WTC11 (cell line): ENCODE measurements around the gene LYSMD3. TPM values are rescaled to one million over a fixed set of nuclear protein-coding genes. Genes with fewer than 3 reads are reported as not detected.

Source experiments
- ATAC-seq: fragments of 200-7000 bp; cut with Tn5 transposase; 2 replicates; pipeline ENCODE4 v1.10.0; 2021; ENCODE audit warnings: mild to moderate bottlenecking, moderate library complexity
- CTCF ChIA-PET: fragments of 300-600 bp; sonication (Branson Sonifier 250); formaldehyde crosslinking; loops from one replicate; lab custom pipeline; 2021; ENCODE audit warnings: antibody characterized with exemption; lab: Charles Lee
- POLR2A ChIA-PET: fragments of 350-600 bp; sonication (Branson Sonifier 250); formaldehyde crosslinking; loops from one replicate; lab custom pipeline; 2021; ENCODE audit warnings: antibody characterized with exemption; lab: Charles Lee
- DNase-seq: peaks from one replicate; pipeline ENCODE4 v3.0.0; 2021; ENCODE audit warnings: low spot score
- H3K27ac Mint-ChIP-seq: 2 replicates; pipeline ENCODE4 v1.8.0; 2021; ENCODE audit warnings: mixed read lengths
- H3K27me3 Mint-ChIP-seq: 2 replicates; pipeline ENCODE4 v1.8.0; 2021; ENCODE audit warnings: low read depth, mild to moderate bottlenecking, moderate library complexity, mixed read lengths
- H3K36me3 Mint-ChIP-seq: 2 replicates; pipeline ENCODE4 v1.8.0; 2021; ENCODE audit warnings: mixed read lengths
- H3K4me1 Mint-ChIP-seq: 2 replicates; pipeline ENCODE4 v1.8.0; 2022; ENCODE audit warnings: mixed read lengths
- H3K4me3 Mint-ChIP-seq: 2 replicates; pipeline ENCODE4 v1.8.0; 2021; ENCODE audit warnings: mild to moderate bottlenecking, moderate library complexity, mixed read lengths
- H3K9me3 Mint-ChIP-seq: 2 replicates; pipeline ENCODE4 v1.8.0; 2021; ENCODE audit warnings: mixed read lengths
- ARID4B ChIP-seq: sonication (generic); formaldehyde crosslinking; IDR thresholded peaks from 2 replicates; pipeline ENCODE4 v1.8.0; 2023; ENCODE audit warnings: missing genetic modification reagents, mild to moderate bottlenecking, borderline replicate concordance
- CREM ChIP-seq: sonication (generic); formaldehyde crosslinking; IDR thresholded peaks from 2 replicates; pipeline ENCODE4 v1.8.1; 2022; ENCODE audit warnings: mild to moderate bottlenecking, missing genetic modification reagents, moderate library complexity
- E2F5 ChIP-seq: sonication (generic); formaldehyde crosslinking; IDR thresholded peaks from 2 replicates; pipeline ENCODE4 v1.8.1; 2022; ENCODE audit warnings: mild to moderate bottlenecking, moderate library complexity, missing genetic modification reagents
- ETV6 ChIP-seq: sonication (generic); formaldehyde crosslinking; IDR thresholded peaks from 2 replicates; pipeline ENCODE4 v1.8.1; 2022; ENCODE audit warnings: mild to moderate bottlenecking, missing genetic modification reagents
- FOXJ3 ChIP-seq: sonication (generic); formaldehyde crosslinking; IDR thresholded peaks from 2 replicates; pipeline ENCODE4 v1.9.0; 2021; ENCODE audit warnings: missing genetic modification reagents, mild to moderate bottlenecking, borderline replicate concordance
- FOXK1 ChIP-seq: sonication (generic); formaldehyde crosslinking; IDR thresholded peaks from 2 replicates; pipeline ENCODE4 v1.8.0; 2022; ENCODE audit warnings: mild to moderate bottlenecking, moderate library complexity, missing genetic modification reagents
- HMGA2 ChIP-seq: fragments of 250-450 bp; sonication (Bioruptor Pico); IDR thresholded peaks from 2 replicates; pipeline ENCODE4 v1.4.0; 2021; ENCODE audit warnings: mild to moderate bottlenecking, moderate library complexity
- JUN ChIP-seq: sonication (generic); formaldehyde crosslinking; IDR thresholded peaks from 2 replicates; pipeline ENCODE4 v1.8.0; 2023; ENCODE audit warnings: mild to moderate bottlenecking, missing genetic modification reagents
- NFATC4 ChIP-seq: fragments of 250-450 bp; sonication (Bioruptor Pico); IDR thresholded peaks from 2 replicates; pipeline ENCODE4 v1.9.0; 2021; ENCODE audit warnings: mild to moderate bottlenecking
- NR1H2 ChIP-seq: sonication (generic); formaldehyde crosslinking; IDR thresholded peaks from 2 replicates; pipeline ENCODE4 v1.9.0; 2021; ENCODE audit warnings: mild to moderate bottlenecking, moderate library complexity, missing genetic modification reagents
- NR2C2 ChIP-seq: sonication (generic); formaldehyde crosslinking; IDR thresholded peaks from 2 replicates; pipeline ENCODE4 v1.8.0; 2022; ENCODE audit warnings: mild to moderate bottlenecking, missing genetic modification reagents
- PRDM15 ChIP-seq: sonication (generic); formaldehyde crosslinking; IDR thresholded peaks from 2 replicates; pipeline ENCODE4 v1.8.0; 2022; ENCODE audit warnings: missing genetic modification reagents
- SOX15 ChIP-seq: fragments of 250-450 bp; sonication (Bioruptor Pico); IDR thresholded peaks from 2 replicates; pipeline ENCODE4 v1.9.0; 2021; ENCODE audit warnings: mild to moderate bottlenecking
- SP1 ChIP-seq: sonication (generic); formaldehyde crosslinking; conservative IDR thresholded peaks from 2 replicates; pipeline ENCODE4 v1.8.1; 2022; ENCODE audit warnings: missing genetic modification reagents
- USF1 ChIP-seq: sonication (generic); formaldehyde crosslinking; IDR thresholded peaks from 2 replicates; pipeline ENCODE4 v1.8.0; 2022; ENCODE audit warnings: mild to moderate bottlenecking, missing genetic modification reagents
- ZNF219 ChIP-seq: sonication (generic); formaldehyde crosslinking; IDR thresholded peaks from 2 replicates; pipeline ENCODE4 v1.8.0; 2023; ENCODE audit warnings: missing genetic modification reagents, mild to moderate bottlenecking, borderline replicate concordance
- ZNF263 ChIP-seq: sonication (generic); formaldehyde crosslinking; IDR thresholded peaks from 2 replicates; pipeline ENCODE4 v1.8.1; 2022; ENCODE audit warnings: low read depth, mild to moderate bottlenecking, moderate library complexity, missing genetic modification reagents
- total RNA-seq: library from RNA; stranded (reverse); gene quantifications from 3 replicates; pipeline ENCODE4 v1.2.3, GENCODE V29; 2021
- TF ChIP-seq, protein P1 (sequence below): sonication (generic); formaldehyde crosslinking; IDR thresholded peaks from 2 replicates; pipeline ENCODE4 v1.8.1; 2023; ENCODE audit warnings: mild to moderate bottlenecking, moderate library complexity, missing genetic modification reagents
- TF ChIP-seq, protein P2 (sequence below): fragments of 250-450 bp; sonication (Bioruptor Pico); IDR thresholded peaks from 2 replicates; pipeline ENCODE4 v1.8.0; 2021; ENCODE audit warnings: mild to moderate bottlenecking
- TF ChIP-seq, protein P3 (sequence below): sonication (generic); formaldehyde crosslinking; IDR thresholded peaks from 2 replicates; pipeline ENCODE4 v1.8.0; 2023; ENCODE audit warnings: mild to moderate bottlenecking, missing genetic modification reagents

LYSMD3 gene
- total RNA-seq, 1 experiment from 2014 or later, result 15.8 TPM

DNA sequence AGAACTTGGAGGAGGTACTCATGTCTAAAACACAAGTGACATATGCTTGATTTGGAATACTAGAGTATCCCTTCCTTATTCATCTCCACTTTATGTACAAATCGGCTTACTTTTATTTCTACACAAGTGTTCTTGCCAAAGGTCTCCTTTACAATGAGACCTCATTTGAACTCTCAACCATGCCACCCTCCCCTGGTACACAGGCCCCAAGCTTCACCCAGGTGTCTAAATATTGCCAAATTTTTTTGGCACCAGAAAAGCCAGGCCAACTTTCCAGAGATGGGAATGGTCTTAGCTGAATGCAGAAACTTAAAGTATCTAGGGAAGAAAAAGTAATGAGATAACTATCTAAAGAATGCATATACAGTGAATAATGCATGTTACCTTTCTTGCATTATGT, 18.9 kb downstream of the LYSMD3 start:
- no peak for TF ChIP-seq USF1 (CRISPR knock-in tag)
- no peak for TF ChIP-seq ZNF219 (CRISPR knock-in tag)
- TF ChIP-seq, protein P1, sequence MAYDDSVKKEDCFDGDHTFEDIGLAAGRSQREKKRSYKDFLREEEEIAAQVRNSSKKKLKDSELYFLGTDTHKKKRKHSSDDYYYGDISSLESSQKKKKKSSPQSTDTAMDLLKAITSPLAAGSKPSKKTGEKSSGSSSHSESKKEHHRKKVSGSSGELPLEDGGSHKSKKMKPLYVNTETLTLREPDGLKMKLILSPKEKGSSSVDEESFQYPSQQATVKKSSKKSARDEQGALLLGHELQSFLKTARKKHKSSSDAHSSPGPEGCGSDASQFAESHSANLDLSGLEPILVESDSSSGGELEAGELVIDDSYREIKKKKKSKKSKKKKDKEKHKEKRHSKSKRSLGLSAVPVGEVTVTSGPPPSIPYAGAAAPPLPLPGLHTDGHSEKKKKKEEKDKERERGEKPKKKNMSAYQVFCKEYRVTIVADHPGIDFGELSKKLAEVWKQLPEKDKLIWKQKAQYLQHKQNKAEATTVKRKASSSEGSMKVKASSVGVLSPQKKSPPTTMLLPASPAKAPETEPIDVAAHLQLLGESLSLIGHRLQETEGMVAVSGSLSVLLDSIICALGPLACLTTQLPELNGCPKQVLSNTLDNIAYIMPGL (CRISPR knock-in tag), result no peak
- TF ChIP-seq NFATC4, result no peak
- TF ChIP-seq CREM (CRISPR knock-in tag), result no peak
- no peak for TF ChIP-seq ETV6
- no peak for TF ChIP-seq PRDM15 (CRISPR knock-in tag)
- no peak for TF ChIP-seq SP1
- TF ChIP-seq JUN (CRISPR knock-in tag), result no peak
- TF ChIP-seq NR2C2 (CRISPR knock-in tag), result no peak
- TF ChIP-seq, protein P2, sequence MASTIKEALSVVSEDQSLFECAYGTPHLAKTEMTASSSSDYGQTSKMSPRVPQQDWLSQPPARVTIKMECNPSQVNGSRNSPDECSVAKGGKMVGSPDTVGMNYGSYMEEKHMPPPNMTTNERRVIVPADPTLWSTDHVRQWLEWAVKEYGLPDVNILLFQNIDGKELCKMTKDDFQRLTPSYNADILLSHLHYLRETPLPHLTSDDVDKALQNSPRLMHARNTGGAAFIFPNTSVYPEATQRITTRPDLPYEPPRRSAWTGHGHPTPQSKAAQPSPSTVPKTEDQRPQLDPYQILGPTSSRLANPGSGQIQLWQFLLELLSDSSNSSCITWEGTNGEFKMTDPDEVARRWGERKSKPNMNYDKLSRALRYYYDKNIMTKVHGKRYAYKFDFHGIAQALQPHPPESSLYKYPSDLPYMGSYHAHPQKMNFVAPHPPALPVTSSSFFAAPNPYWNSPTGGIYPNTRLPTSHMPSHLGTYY (CRISPR knock-in tag), result no peak
- TF ChIP-seq E2F5, result no peak
- ATAC-seq (no peak), DNase-seq (no peak)
- Mint-ChIP-seq H3K27me3 (no peaks in the 10 kb centered on the region), H3K4me3 (no peak overlapping the region), H3K36me3 (peaks cover 28% of the 10 kb centered on the region), H3K4me1 (no peaks in the 10 kb centered on the region), H3K27ac (no peak overlapping the region), H3K9me3 (no peaks in the 10 kb centered on the region)
- ChIA-PET CTCF (interaction anchor here (1.1 kb wide), 1 partner anchor 35 kb away, joined by 3 read pairs; no protein-coding TSS in a partner anchor), POLR2A (no interaction called here)

- ATAC-seq (no peak), DNase-seq (no peak)
- Mint-ChIP-seq H3K36me3 (peaks cover 21% of the 10 kb centered on the region), H3K4me1 (no peaks in the 10 kb centered on the region), H3K27me3 (no peaks in the 10 kb centered on the region), H3K4me3 (no peak overlapping the region), H3K27ac (no peak overlapping the region), H3K9me3 (no peaks in the 10 kb centered on the region)
- POLR2A ChIA-PET, result no interaction called here
- CTCF ChIA-PET, result no interaction called here
- TF ChIP-seq, protein P3, sequence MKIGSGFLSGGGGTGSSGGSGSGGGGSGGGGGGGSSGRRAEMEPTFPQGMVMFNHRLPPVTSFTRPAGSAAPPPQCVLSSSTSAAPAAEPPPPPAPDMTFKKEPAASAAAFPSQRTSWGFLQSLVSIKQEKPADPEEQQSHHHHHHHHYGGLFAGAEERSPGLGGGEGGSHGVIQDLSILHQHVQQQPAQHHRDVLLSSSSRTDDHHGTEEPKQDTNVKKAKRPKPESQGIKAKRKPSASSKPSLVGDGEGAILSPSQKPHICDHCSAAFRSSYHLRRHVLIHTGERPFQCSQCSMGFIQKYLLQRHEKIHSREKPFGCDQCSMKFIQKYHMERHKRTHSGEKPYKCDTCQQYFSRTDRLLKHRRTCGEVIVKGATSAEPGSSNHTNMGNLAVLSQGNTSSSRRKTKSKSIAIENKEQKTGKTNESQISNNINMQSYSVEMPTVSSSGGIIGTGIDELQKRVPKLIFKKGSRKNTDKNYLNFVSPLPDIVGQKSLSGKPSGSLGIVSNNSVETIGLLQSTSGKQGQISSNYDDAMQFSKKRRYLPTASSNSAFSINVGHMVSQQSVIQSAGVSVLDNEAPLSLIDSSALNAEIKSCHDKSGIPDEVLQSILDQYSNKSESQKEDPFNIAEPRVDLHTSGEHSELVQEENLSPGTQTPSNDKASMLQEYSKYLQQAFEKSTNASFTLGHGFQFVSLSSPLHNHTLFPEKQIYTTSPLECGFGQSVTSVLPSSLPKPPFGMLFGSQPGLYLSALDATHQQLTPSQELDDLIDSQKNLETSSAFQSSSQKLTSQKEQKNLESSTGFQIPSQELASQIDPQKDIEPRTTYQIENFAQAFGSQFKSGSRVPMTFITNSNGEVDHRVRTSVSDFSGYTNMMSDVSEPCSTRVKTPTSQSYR (CRISPR knock-in tag), result no peak
- TF ChIP-seq USF1 (CRISPR knock-in tag) (no peak), FOXJ3 (no peak), NR1H2 (CRISPR knock-in tag) (no peak), FOXK1 (CRISPR knock-in tag) (no peak), ARID4B (CRISPR knock-in tag) (no peak), HMGA2 (CRISPR knock-in tag) (no peak), ZNF263 (CRISPR knock-in tag) (no peak), SOX15 (no peak)
Measured at GRCh38 chr5:90506221-90506620, 23.2 kb downstream of the LYSMD3 start.
